ENCODE data around the gene ATP5PD.

The ATP5PD gene

DNA sequence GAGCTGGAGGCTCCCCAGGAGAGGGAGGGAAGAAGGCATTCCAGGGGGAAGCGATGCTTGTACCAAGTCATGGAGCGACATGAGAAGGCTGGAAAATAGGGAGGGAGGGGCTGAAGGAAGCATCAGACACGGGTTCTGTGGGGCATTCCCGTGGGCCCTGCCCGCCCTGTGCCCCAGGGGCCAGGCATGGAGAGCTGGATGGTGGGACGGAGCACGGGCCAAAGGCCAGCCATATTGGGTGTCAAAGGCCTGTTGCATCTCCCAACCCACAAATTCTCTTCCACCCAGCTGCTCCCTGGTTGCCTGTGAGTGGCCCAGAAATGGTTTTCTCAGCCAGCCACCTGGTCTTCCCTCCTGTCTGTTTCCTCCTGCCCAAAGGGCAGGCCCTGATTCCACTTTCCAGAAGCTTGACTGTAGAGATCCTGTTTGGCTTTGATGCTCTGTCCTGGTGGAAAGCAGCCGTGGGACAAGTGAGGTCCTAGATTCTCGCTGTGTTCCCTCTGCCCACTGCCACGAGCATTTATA lies 56.1 kb downstream of the ATP5PD start:
- DNase-seq (ENCODE audit: extremely low read depth, low read depth), result no peak
- TF ChIP-seq, protein P1, sequence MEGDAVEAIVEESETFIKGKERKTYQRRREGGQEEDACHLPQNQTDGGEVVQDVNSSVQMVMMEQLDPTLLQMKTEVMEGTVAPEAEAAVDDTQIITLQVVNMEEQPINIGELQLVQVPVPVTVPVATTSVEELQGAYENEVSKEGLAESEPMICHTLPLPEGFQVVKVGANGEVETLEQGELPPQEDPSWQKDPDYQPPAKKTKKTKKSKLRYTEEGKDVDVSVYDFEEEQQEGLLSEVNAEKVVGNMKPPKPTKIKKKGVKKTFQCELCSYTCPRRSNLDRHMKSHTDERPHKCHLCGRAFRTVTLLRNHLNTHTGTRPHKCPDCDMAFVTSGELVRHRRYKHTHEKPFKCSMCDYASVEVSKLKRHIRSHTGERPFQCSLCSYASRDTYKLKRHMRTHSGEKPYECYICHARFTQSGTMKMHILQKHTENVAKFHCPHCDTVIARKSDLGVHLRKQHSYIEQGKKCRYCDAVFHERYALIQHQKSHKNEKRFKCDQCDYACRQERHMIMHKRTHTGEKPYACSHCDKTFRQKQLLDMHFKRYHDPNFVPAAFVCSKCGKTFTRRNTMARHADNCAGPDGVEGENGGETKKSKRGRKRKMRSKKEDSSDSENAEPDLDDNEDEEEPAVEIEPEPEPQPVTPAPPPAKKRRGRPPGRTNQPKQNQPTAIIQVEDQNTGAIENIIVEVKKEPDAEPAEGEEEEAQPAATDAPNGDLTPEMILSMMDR (IDR thresholded peaks at IDR 0.05; ENCODE audit: low read depth, low read length), result no peak

All from AG09319 (cell line).